Psoas muscle (tissue), 8 donors: ENCODE data around the gene IL17C. TPM values are rescaled to one million over a fixed set of nuclear protein-coding genes. Genes with fewer than 3 reads are reported as not detected.

Source experiments
- ATAC-seq, 4 donors: fragments of 200-7000 bp; cut with Tn5 transposase; one replicate each; pipeline ENCODE4 v1.9.1; 2020; ENCODE audit warnings: moderate library complexity in 3 of 4, mild to moderate bottlenecking in 2 of 4
- DNase-seq, 2 donors: peaks; one replicate each; pipeline ENCODE4 v3.0.0-alpha.2; 2020
- H3K27ac ChIP-seq: fragments of 200-600 bp; one replicate; pipeline ENCODE4 v1.8.0; 2022
- H3K27me3 ChIP-seq, 3 donors: fragments of 200-600 bp in 1 of 3; one replicate each; pipeline versions ENCODE4 v1.6.1 to v1.8.0; 2013 to 2022; ENCODE audit warnings: low read length in 2 of 3, mild to moderate bottlenecking in 2 of 3, moderate library complexity in 1 of 3; ENCODE audit not compliant: insufficient read depth in 3 of 3
- H3K36me3 ChIP-seq, 2 donors: fragments of 200-600 bp in 1 of 2; one replicate each; pipeline versions ENCODE4 v1.6.1 to v1.8.0; 2013 to 2022; ENCODE audit warnings: low read depth in 1 of 2, mild to moderate bottlenecking in 1 of 2, moderate library complexity in 1 of 2; ENCODE audit not compliant: insufficient read depth in 1 of 2
- H3K4me1 ChIP-seq: fragments of 200-600 bp; one replicate; pipeline ENCODE4 v1.8.0; 2022
- H3K4me3 ChIP-seq: fragments of 200-600 bp; one replicate; pipeline ENCODE4 v1.8.0; 2022; ENCODE audit warnings: mild to moderate bottlenecking
- H3K9me3 ChIP-seq: fragments of 200-600 bp; one replicate; pipeline ENCODE4 v1.8.0; 2022
- WGBS, 3 donors: extraction: QIAGEN DNeasy Blood & Tissue Kit; methylation state at CpG; one replicate each; pipeline versions ENCODE4 v1.1.6 to v1.1.7; 2013; 5-methylcytosine and 5-hydroxymethylcytosine counted together
- intact Hi-C, 2 donors: fragments of 100-400 bp; cut with DNase I; formaldehyde crosslinking; loops; one replicate each; pipeline versions ENCODE4 v1.11.0 to v1.14.2; 2022
- polyA plus RNA-seq, 3 donors: library from polyadenylated mRNA; stranded (reverse); fragments of 200-250 nt; gene quantifications; one replicate each; pipeline ENCODE4 v1.2.3, GENCODE V29; 2013
- total RNA-seq, 4 donors: library from RNA; stranded (reverse); fragmentation: NEBNext Ultra II Directional in 2 of 4; extraction: Animal tissue kit (Norgen Biotek cat#: 25700) in 2 of 4; gene quantifications; one replicate each; pipeline versions ENCODE4 v1.2.1 to v1.2.4, GENCODE V29; 2021 to 2023
- TF ChIP-seq, protein P1 (sequence below): fragments of 200-600 bp; IDR thresholded peaks from one replicate; pipeline ENCODE4 v1.8.0; 2022; ENCODE audit warnings: antibody characterized with exemption
- donor health status: healthy with polysubstance abuse.
- donor health status: DM: no; HTN: no; CAD: no; lungs with moderate emphysema.
- donor health status: Bipolar disorder and iron deficiency.
- donor health status: healthy.
- donor health status: DM: yes; HTN: yes; CAD: no.
- donor health status: DM: no; HTN: no; CAD: no.
- donor health status: DM: no; HTN: no; CAD: no.
- donor health status: DM: yes; HTN: yes; CAD: no.

Gene IL17C
- total and polyA plus RNA-seq, 7 donors, result not detected

DNA sequence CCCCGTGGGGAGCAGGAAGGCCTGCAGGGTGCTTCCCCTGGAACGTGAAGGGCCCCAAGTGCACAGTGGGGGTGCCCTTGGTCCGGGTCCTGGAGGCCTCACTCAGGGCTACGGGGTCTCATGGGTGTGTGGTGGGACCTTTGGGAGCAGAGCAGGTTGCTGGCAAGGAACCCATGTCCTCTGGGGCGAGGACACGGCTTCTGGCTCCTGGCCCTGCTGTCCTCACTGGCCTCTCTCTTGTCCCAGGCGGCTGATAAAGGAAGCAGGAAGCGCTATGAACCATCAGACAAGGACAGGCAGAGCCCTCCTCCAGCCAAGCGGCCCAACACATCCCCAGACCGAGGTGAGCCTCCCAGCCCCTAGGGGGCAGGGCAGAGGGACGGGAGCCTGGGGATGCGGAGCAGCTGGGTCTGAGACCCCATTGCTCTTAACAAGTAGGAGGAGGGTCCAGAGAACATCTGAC, 9.8 kb upstream of the IL17C start:
- ATAC-seq (peak in 1 of 4 donors; percentile 52), DNase-seq (peak in 1 of 2 donors; percentile 60)
- Histone ChIP-seq H3K27ac (no peak overlapping the region), H3K4me1 (no peaks in the 10 kb centered on the region), H3K4me3 (no peak overlapping the region), H3K36me3 (peaks cover 5 to 94% of the 10 kb centered on the region in 2 donors), H3K9me3 (no peaks in the 10 kb centered on the region), H3K27me3 (no peaks in the 10 kb centered on the region)
- TF ChIP-seq, protein P1, sequence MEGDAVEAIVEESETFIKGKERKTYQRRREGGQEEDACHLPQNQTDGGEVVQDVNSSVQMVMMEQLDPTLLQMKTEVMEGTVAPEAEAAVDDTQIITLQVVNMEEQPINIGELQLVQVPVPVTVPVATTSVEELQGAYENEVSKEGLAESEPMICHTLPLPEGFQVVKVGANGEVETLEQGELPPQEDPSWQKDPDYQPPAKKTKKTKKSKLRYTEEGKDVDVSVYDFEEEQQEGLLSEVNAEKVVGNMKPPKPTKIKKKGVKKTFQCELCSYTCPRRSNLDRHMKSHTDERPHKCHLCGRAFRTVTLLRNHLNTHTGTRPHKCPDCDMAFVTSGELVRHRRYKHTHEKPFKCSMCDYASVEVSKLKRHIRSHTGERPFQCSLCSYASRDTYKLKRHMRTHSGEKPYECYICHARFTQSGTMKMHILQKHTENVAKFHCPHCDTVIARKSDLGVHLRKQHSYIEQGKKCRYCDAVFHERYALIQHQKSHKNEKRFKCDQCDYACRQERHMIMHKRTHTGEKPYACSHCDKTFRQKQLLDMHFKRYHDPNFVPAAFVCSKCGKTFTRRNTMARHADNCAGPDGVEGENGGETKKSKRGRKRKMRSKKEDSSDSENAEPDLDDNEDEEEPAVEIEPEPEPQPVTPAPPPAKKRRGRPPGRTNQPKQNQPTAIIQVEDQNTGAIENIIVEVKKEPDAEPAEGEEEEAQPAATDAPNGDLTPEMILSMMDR, result peak; percentile 18
- 36 to 39% (median 38%) methylated on average over 12 of the region's 12 CpGs for WGBS, 3 donors
- intact Hi-C loops, result no loop called here

DNA sequence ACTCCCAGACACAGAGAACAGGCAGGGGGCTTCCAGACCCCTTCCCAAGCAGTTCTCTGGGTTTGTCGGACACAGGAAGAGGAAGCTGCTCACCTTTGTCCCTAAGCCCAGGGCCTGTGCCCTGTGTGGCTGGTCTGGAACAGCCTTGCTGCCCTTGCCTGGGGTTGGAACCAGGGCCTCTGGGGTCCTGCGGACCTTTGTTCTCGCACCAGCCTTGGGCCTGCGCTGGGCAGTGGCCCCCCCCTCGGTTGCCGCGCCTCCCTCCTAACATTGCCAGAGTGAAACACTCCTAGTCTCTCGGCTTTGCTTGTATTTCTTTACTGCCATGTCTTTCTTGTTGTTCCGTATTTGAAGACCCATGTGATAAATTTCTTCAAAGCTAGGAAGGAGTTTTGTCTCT, 8.5 kb upstream of the IL17C start:
- H3K27me3 ChIP-seq, result no peaks in the 10 kb centered on the region
- 84 to 86% (median 86%) methylated on average over 9 of the region's 9 CpGs for WGBS, 3 donors
- H3K27ac ChIP-seq, result no peak overlapping the region
- H3K4me1 ChIP-seq, result no peaks in the 10 kb centered on the region
- ATAC-seq, result no peak
- DNase-seq, result no peak
- H3K9me3 ChIP-seq, result no peaks in the 10 kb centered on the region
- TF ChIP-seq, protein P1, result no peak
- H3K36me3 ChIP-seq, result peaks cover 5 to 84% of the 10 kb centered on the region in 2 donors
- no peak overlapping the region for H3K4me3 ChIP-seq
- intact Hi-C loops, result no loop called here

DNA sequence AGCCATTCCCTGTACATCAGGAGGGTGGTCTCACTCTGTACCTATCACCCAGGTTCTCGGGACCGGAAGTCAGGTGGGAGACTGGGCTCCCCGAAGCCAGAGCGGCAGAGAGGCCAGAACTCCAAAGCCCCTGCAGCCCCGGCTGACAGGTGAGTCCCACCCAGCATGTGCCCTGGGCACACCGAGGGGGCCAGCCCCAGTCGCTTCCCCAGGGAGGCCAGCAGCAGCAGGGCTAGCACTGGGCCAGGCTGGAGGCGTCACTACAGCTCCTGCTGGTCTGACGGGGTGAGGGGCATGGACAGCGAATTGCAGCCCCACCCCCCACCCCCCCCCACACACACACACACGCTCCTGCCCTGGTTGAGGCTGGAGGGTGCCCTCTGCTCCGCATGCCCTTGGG, 7.9 kb upstream of the IL17C start:
- DNase-seq, result no peak

DNA sequence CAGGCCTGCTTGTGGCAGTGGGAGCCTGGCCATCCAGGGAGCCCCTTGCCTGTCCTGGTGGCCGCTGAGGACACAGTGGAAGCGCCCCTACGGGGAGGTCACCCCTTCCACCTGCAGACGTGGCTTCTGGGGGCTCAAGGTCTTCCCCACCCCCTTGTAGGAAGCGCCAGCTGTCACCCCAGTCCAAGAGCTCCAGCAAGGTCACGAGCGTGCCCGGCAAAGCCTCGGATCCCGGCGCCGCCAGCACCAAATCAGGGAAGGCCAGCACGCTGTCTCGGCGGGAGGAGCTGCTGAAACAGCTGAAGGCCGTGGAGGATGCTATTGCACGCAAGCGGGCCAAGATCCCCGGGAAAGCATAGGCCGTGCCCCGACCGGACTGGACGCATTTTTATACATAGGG, 7.4 kb upstream of the IL17C start:
- TF ChIP-seq, protein P1, result no peak

More for the DNA sequence above, 7.9 kb upstream of the IL17C start:
- H3K27ac ChIP-seq, result no peak overlapping the region
- WGBS, 3 donors, result 82 to 94% (median 91%) methylated on average over 10 to 12 of the region's 12 CpGs
- no peaks in the 10 kb centered on the region for H3K4me1 ChIP-seq
- H3K4me3 ChIP-seq, result no peak overlapping the region
- no peak for ATAC-seq
- no peaks in the 10 kb centered on the region for H3K27me3 ChIP-seq
- intact Hi-C loops, result no loop called here
- peaks cover 5 to 78% of the 10 kb centered on the region in 2 donors for H3K36me3 ChIP-seq
- no peaks in the 10 kb centered on the region for H3K9me3 ChIP-seq
- TF ChIP-seq, protein P1, result no peak

DNA sequence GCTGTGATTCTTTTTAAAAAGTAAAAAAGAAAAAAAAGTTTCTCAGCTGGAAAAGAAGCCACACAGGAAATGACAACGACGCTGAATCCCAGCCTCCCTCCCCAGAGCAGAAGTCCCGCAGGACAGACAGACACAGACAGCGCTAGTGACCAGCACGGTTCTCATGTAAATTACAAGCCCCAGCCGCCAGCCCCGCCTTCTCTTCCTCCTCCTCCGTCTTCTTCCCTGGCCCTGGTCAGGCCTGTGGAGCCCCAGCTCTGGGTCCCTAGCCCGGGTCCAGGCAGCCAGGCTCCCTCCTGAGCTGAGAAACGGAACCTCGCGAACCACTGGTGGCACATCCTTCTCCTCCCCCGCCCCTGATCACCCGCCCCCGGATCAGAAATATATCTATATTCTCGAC, 7.0 kb upstream of the IL17C start:
- Histone ChIP-seq H3K4me3 (no peak overlapping the region), H3K9me3 (no peaks in the 10 kb centered on the region), H3K27me3 (no peaks in the 10 kb centered on the region), H3K27ac (no peak overlapping the region), H3K36me3 (peaks cover 5 to 68% of the 10 kb centered on the region in 2 donors), H3K4me1 (no peaks in the 10 kb centered on the region)
- TF ChIP-seq, protein P1, result no peak
- intact Hi-C loops, result no loop called here
- ATAC-seq, result no peak
- 72 to 79% (median 75%) methylated on average over 16 of the region's 16 CpGs for WGBS, 3 donors
- DNase-seq, result no peak

More for the DNA sequence above, 7.4 kb upstream of the IL17C start:
- WGBS, 3 donors, result 89 to 91% (median 90%) methylated on average over 23 of the region's 23 CpGs
- Histone ChIP-seq H3K4me3 (no peak overlapping the region), H3K9me3 (no peaks in the 10 kb centered on the region), H3K27ac (no peak overlapping the region), H3K27me3 (no peaks in the 10 kb centered on the region), H3K36me3 (peaks cover 5 to 73% of the 10 kb centered on the region in 2 donors), H3K4me1 (no peaks in the 10 kb centered on the region)
- DNase-seq (no peak), ATAC-seq (no peak)
- intact Hi-C loops, result no loop called here
